CMK (cell line): ENCODE results near the gene RAB11A.
A peak's percentile ranks its signal among the peaks of the same experiment; 100 is the strongest.

Experiments used
- DNase-seq: peaks from one replicate; pipeline ENCODE4 v3.0.0-alpha.2; 2010; ENCODE audit warnings: low read depth

RAB11A gene

GRCh38 chr15:65869126-65869953, at the start of gene RAB11A:
Gene RAB11A, plus strand, starts transcription at chr15:65869491. Its CDS starts 95 bp downstream, at chr15:65869586.
- peak; percentile 82 for DNase-seq

DNA sequence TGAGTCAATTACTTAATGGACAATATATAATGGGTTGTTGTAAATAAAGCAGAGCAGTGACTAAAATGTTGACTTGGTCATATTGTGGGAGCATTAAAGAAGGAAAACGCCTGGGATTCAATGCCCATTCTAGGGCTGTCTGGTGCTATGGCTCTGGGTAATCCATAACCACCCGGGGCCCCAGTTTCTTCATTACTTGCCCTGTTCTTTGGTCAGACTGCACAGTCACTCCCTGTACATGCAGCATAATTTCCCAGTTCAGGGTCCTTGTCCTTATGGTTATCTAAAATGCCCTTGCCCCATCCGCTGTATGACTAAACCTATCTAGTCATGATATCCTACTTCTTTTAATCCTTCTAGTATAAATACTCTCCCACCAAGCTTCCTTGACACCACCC, 49.7 kb upstream of the RAB11A start:
- no peak for DNase-seq

DNA sequence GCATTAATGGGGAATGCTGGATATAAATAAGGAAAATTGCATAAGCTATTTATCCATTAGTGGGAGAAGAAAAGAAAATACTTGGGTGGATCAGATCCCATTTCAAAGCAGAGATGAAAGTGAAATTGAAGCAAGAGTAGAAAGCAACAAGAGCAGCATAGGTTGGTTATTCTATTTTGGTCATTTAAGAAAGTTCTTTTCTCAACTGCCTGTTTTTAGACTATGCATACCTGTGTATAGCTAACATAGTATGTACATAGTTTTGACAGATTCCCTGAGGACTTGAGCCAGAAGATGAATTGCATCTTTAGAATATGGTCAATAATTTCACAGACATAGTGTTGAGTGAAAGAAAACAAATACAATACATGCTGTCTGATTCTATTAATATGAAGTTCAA, 48.2 kb upstream of the RAB11A start:
- DNase-seq = no peak

GRCh38 chr15:65822316-65822715, 47.0 kb upstream of the RAB11A start:
- DNase-seq = no peak

DNA sequence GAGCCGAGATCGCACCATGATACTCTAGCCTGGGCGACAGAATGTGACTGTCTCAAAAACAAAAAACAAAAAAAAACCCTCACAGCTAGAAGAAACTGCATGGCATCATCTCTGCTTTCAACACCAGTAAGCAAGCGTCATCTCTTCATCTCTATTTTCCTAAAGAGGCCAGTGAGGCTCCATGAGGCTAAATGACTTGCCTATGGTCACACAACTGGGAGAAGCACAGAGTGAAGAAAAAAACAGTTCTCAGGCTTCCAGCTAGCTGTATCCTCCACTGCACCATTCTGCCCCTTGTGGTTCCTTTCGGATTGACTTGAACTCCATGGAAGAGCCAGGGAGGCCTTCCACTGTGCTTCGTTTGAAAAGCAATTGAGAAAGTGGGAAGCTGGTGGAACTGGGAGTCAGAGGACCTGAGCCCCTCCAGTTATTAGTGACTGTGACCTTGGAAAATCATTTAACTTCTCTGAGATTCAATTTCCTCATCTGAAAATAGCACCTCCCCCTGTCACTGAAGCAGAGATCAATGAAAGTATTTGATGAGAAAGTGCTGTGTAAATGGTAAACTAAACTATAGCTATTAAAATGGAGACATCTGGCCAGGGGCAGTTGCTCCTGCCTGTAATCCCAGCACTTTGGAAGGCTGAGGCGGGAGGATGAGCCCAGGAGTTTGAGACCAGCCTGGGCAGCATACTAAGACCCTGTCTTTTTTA, 45.1 kb upstream of the RAB11A start:
- no peak for DNase-seq

DNA sequence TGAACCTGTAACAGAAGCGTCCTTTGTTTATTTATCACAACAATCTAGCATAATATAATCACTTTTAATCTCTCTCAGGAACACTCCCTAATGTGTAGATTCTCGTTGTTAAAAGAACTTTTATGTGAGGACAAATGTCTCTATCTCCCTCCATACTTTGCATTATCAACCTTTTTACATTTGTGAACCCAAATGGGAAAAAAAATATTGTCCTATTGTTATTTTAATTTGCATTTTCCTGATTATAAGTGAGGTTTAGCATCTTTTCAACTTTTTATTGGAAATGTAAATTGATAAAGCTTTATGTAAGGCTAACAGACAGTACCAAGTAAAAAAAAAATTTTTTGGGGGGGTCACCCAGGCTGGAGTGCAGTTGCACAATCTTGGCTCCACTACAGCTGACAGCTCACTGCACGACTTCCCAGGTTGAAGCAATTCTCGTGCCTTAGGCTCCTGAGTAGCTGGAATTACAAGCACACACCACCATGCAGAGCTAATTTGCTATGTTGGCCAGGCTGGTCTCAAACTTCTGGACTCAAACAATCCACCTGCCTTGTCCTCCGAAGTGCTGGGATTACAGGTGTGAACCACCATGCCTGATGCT, 44.2 kb upstream of the RAB11A start:
- no peak for DNase-seq

DNA sequence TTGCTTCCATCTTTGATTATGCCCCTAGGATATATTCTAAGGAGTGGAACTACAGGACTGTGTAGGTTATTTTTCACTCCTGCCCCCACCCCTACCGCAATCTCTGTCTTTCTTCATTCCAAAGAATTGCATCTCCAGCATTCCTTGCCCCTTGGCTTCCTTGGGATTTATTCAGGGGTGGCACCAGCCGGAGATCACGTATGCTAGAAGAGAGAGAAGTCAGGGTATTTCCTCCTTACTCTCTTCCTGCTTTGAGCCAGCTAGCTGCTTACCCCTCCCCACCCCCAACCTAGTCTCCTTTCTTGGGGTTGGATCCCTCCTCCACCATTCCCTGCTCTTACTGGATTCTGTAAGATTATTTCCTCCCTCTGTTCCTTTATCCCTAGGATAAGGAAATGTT, 42.2 kb upstream of the RAB11A start:
- DNase-seq = no peak

DNA sequence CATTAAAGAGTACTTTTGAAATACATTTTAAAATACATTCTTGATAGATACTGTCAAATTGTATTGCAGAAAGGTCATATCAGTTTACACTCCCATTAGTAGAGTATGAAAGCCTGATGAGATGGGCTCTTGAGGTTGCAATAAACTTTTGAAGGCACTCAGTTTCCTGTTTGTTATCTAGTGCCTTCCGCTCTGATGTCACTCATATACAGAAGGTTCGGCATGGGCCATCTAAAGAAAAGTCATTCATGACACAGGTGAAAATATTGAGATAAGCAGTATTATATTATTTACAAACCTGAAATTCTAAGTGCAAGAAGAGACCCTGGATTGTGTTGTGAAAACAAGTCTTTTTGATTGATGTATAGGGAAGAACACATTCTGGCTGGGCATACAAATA, 40.7 kb upstream of the RAB11A start:
- DNase-seq = no peak

- no peak for DNase-seq
Observed at GRCh38 chr15:65829130-65829764, 40.0 kb upstream of the RAB11A start.

GRCh38 chr15:65832549-65833364, 36.5 kb upstream of the RAB11A start:
- DNase-seq = no peak

DNA sequence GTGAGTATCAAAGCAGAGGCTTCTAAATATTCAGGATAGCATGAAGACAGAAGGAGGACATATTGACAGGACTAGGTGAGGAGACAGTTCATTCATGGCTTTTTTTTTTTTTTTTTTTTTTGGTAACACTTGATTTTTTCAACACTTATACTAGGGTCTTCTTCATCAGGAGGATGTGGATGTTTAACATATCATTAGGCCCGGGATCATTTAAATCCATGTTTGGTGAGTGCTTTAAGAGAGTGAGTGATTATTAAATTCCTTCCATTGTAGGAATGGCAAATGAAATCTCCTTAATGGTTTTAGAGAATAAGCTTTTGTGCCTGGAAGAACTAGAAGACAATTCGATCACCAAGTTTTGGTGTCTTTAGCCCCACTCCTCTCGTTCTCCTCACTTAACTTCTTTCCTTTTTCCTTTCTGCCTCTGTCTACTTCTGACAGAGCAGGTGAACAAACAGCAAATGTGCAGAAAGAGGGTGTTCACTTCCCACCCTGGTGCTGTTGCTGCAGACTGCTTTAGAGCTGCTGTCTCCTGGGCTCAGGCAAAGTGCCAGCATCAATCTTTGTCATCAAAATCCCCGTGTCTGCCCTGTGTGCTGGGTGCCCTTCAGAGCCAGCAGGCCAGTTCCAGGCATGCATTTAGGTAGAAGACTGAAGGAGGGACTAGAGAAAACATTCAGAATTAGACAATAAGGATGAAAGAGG, 35.6 kb upstream of the RAB11A start:
- DNase-seq = no peak

GRCh38 chr15:65834603-65835282, 34.5 kb upstream of the RAB11A start:
- no peak for DNase-seq

DNA sequence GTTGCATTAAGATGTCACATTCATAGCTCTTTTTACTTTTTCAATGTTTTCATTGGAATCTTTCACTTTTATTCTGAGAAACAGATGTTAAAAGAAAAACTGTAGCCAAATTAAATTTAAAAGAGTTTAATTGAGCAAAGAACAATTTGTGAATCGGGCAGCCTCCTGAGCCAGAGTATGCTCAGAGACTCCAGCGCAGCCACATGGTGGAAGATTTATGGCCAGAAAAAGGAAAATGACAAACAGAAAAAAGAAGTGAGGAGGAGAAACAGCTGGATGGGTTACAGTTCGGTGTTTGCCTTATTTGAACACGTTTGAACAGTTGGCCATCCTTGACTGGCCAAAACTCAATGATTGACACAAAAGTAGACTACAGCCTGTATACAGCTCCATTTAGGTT, 33.8 kb upstream of the RAB11A start:
- no peak for DNase-seq

DNA sequence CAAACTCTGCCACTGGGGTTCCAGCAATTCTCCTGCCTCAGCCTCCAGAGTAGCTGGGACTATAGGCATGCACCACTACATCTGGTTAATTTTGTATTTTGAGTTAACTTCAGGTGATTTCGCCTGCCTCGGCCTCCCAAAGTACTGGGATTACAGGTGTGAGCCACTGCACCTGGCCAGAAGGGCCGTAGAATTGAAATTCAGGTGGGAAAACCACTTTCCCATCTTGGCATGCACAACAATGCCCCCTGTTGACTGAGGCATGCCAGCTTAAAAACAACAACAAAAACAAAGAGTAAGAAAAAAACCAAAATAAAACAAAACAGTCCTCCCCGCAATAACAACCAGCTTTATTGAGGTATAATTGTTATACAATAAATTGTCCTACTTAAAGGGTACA, 32.6 kb upstream of the RAB11A start:
- no peak for DNase-seq

DNA sequence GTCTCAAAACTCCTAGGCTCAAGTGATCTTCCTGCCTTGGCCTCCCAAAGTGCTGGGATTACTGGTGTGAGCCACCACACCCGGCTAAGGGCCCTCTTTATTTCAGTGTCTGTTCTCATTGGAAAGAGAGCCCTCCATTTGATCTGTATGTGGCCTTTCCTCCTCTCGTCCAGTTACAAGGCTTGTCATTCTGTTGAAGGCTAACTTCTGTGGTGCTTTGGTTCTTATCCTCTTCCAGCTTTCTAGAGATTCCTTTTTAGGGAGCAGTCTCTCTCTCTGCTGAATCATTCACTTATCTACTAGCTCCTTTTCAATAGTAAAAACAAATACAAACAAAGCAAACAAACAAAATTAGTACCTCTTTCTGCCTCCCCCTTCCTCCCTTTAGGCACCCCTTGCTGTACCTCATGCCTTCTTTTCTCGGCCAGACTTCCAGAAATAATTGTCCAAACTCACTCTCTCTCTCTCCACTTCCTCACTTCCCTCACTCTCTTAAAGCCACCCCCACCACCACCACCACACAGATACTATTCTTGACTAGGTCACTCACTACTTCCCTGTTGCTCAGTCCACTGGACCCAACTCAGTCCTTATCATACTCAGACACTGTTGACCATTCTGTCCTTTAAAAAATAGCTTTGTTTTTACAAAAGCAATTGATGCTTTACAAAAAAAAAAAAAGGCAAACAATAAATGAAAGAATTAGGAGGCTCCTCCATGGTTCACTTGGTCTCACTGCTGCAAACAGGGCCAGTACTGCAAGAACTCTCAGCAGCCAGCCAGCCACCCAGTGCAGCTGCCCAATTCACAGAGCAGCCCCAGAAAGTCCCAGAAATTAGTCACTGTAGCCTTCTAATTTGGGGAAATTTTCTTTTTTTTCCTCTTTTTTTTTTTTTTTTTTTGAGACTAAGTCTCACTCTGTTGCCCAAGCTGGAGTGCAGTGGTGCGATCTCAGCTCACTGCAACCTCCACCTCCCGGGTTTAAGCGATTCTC, 31.7 kb upstream of the RAB11A start:
- DNase-seq = no peak

- peak; percentile 77 for DNase-seq
Observed at GRCh38 chr15:65839354-65839901, 29.9 kb upstream of the RAB11A start.

DNA sequence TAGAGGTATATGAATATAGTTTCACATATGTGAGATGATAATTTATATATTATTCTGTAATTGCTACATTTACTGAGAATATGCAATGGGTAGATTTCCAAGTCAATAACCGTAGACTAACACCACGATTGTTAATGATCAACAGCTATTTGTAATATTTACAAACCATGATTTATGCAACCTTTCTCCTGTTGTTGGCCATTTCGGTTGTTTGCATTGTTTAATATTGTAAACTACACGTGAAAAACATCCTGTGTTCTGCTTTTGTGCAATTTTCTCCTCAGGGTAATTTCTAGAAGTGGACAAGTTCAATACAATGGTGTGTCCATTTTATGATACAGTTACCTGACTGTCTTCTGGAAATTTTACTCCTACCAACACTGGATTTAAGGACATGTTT, 29.3 kb upstream of the RAB11A start:
- no peak for DNase-seq

- no peak for DNase-seq
Observed at GRCh38 chr15:65841121-65841930, 28.0 kb upstream of the RAB11A start.
